ENCODE results near the gene ZXDB. TPM values are rescaled to one million over a fixed set of nuclear protein-coding genes. Genes with fewer than 3 reads are reported as not detected.
A peak's percentile ranks its signal among the peaks of the same experiment; 100 is the strongest.
"Not testable (repeated sequence)": the region's sequence is repeated elsewhere in the genome, so short reads cannot be mapped to it uniquely, and the experiment has no call there.

Gene ZXDB
- total and polyA plus RNA-seq, 7 donors, result 1.6 to 12.2 (median 9.7) TPM

DNA sequence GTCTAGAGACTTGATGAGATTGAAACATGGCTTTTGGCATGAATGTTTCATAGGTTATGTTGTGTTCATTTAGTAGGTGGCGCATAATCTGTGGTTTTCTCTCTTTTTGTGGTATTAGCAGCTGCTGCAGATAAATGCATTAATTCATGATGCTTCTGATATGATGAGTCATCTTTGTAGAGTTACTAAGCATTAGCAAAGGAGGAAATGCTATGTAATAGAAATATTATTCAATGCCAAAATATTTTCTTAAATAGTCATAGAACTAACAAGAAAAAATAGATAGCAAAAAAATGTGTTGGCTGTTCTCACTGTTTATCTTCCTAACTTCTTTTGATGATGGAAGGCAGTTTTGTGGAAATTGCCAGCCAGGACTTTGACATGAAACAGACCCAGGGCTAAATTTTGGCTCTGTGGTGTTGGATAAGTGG lies 3.6 kb downstream of the ZXDB start:
- WGBS, 2 donors, result 62 to 84% methylated on average over 1 of the region's 1 CpG
- H3K27ac ChIP-seq, result peak overlapping the region; percentile 39 to 70 (median 58)
- H3K9me3 ChIP-seq, result no peaks in the 10 kb centered on the region
- TF ChIP-seq, protein P1, sequence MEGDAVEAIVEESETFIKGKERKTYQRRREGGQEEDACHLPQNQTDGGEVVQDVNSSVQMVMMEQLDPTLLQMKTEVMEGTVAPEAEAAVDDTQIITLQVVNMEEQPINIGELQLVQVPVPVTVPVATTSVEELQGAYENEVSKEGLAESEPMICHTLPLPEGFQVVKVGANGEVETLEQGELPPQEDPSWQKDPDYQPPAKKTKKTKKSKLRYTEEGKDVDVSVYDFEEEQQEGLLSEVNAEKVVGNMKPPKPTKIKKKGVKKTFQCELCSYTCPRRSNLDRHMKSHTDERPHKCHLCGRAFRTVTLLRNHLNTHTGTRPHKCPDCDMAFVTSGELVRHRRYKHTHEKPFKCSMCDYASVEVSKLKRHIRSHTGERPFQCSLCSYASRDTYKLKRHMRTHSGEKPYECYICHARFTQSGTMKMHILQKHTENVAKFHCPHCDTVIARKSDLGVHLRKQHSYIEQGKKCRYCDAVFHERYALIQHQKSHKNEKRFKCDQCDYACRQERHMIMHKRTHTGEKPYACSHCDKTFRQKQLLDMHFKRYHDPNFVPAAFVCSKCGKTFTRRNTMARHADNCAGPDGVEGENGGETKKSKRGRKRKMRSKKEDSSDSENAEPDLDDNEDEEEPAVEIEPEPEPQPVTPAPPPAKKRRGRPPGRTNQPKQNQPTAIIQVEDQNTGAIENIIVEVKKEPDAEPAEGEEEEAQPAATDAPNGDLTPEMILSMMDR (IDR thresholded peaks at IDR 0.05), result no peak
- TF ChIP-seq EP300 (IDR thresholded peaks at IDR 0.05), result no peak
- TF ChIP-seq POLR2A (IDR thresholded peaks at IDR 0.05), result no peak
- TF ChIP-seq POLR2AphosphoS5 (IDR thresholded peaks at IDR 0.05), result peak in 3 of 4 donors; percentile 46 to 79 (median 74)
- intact Hi-C loops (cut with DNase I), result loop anchor here (10.0 kb wide), 2 partner anchors 601 to 1361 kb away; partner anchors contain the start of genes KLF8 and SPIN3
- no peaks in the 10 kb centered on the region for H3K36me3 ChIP-seq
- H3K27me3 ChIP-seq, result no peaks in the 10 kb centered on the region
- DNase-seq, result peak; percentile 69
- peak overlapping the region in 2 of 4 donors; percentile 3 to 15 for H3K4me3 ChIP-seq
- H3K4me1 ChIP-seq, result peaks cover 0 to 43% (median 21%) of the 10 kb centered on the region in 4 donors

DNA sequence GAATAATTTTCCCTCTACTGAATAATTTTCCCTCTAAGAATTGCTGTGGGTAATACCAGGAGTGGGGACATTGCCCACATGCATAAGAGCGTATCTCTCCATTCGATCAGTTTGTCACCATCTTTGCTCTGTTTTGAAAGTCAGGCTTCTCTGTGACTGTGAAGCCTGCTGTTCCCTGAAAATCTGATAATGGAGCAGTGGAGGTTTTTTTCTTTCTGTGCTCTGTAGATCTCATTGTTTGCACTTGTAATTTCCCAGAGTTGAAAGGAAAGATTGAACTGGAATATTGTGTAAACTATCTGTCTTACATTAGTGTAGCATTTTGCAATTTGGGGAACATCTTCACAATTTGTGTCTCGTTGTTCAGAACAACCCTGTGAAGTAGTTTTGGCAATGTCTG lies 4.3 kb downstream of the ZXDB start:
- no peaks in the 10 kb centered on the region for H3K36me3 ChIP-seq
- WGBS, 2 donors, result 68 to 71% methylated on average over 3 of the region's 3 CpGs
- no peak for DNase-seq
- peak overlapping the region; percentile 39 to 70 (median 58) for H3K27ac ChIP-seq
- H3K27me3 ChIP-seq, result no peaks in the 10 kb centered on the region
- TF ChIP-seq POLR2AphosphoS5 (IDR thresholded peaks at IDR 0.05) (no peak), EP300 (IDR thresholded peaks at IDR 0.05) (no peak), POLR2A (IDR thresholded peaks at IDR 0.05) (no peak)
- TF ChIP-seq, protein P1 (IDR thresholded peaks at IDR 0.05), result no peak
- H3K4me1 ChIP-seq, result peaks cover 0 to 42% (median 20%) of the 10 kb centered on the region in 4 donors
- peak overlapping the region in 2 of 4 donors; percentile 3 to 15 for H3K4me3 ChIP-seq
- intact Hi-C loops (cut with DNase I), result loop anchor here (10.0 kb wide), 2 partner anchors 601 to 1361 kb away; partner anchors contain the start of genes KLF8 and SPIN3
- H3K9me3 ChIP-seq, result no peaks in the 10 kb centered on the region

DNA sequence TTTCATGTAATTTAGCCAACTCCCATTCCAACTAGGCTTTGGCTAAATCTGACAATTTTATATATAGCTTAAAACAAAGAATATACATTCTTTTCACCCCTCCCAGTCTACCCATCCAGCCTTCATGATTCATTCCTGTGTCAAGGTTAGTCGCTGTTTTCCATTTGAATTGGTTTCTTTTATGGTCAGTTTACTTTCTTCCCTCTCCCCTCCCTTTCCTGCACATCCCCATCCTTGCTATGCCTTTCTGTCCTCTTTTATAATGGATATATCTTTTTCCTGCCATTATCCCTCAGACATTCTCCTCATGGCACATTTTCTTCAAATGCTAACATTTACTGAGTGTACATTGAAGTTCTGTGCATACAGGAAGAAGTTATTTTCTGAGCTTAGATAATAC lies 4.7 kb downstream of the ZXDB start:
- H3K9me3 ChIP-seq, result no peaks in the 10 kb centered on the region
- TF ChIP-seq EP300 (IDR thresholded peaks at IDR 0.05) (no peak), POLR2A (IDR thresholded peaks at IDR 0.05) (no peak), POLR2AphosphoS5 (IDR thresholded peaks at IDR 0.05) (no peak)
- TF ChIP-seq, protein P1 (IDR thresholded peaks at IDR 0.05), result no peak
- no peak for DNase-seq
- H3K27me3 ChIP-seq, result no peaks in the 10 kb centered on the region
- intact Hi-C loops (cut with DNase I), result loop anchor here (10.0 kb wide), 2 partner anchors 602 to 1362 kb away; partner anchors contain the start of genes KLF8 and SPIN3
- peak overlapping the region in 2 of 4 donors; percentile 3 to 15 for H3K4me3 ChIP-seq
- H3K4me1 ChIP-seq, result peaks cover 0 to 44% (median 20%) of the 10 kb centered on the region in 4 donors
- 20 to 59% methylated on average over 1 of the region's 1 CpG for WGBS, 2 donors
- H3K36me3 ChIP-seq, result no peaks in the 10 kb centered on the region
- peak overlapping the region; percentile 39 to 70 (median 58) for H3K27ac ChIP-seq

DNA sequence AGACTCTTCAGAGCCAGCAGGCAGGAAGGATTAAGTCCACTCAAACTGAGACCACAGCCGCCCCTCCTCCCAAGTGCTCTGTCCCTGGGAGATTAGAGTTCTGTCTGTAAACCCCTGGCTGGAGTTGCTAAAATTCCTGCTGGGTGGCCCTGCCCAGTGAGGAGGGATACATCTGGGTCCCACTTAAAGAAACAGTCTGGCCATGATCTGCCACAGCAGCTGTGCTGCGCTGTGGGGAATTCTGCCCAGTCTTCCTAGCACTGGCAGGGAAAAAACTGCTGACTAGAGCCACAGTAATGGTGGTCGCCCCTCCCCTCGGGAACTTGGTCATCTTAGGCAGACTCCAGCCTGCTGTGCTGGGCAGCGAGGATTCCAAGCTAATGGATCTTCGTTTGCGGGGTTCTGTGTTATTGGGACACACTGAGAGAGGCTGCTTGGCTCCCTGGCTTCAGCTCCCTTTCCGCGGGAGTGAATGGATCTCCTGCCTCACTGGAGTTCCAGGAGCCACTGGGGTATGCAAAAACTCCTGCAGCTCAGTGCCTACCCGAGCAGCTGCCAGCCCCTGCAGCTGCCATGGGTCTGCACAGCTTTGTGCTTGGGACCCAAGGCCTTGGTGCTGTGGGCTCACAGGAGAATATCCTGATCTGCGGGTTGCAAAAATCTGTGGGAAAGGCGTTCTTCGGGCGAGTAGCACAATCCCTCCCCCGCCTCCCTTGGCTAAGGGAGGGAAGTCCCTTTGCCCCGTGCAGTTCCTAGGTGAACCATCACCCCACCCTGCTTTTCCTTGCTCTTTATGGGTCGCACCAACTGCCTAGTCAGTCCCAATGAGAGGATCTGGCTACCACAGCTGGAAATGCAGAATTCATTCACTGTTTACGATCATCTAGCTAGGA lies 15.7 kb downstream of the ZXDB start:
- Histone ChIP-seq H3K27ac (no peak overlapping the region), H3K36me3 (no peaks in the 10 kb centered on the region), H3K9me3 (no peaks in the 10 kb centered on the region), H3K4me1 (no peaks in the 10 kb centered on the region), H3K27me3 (no peaks in the 10 kb centered on the region), H3K4me3 (no peak overlapping the region)
- intact Hi-C loops (cut with DNase I), result no loop called here
- no peak for DNase-seq
- 88 to 93% methylated on average over 18 of the region's 18 CpGs for WGBS, 2 donors
- TF ChIP-seq, protein P1 (IDR thresholded peaks at IDR 0.05), result no peak
- TF ChIP-seq POLR2A (IDR thresholded peaks at IDR 0.05), result no peak
- TF ChIP-seq POLR2AphosphoS5 (IDR thresholded peaks at IDR 0.05), result no peak
- no peak for TF ChIP-seq EP300 (IDR thresholded peaks at IDR 0.05)

DNA sequence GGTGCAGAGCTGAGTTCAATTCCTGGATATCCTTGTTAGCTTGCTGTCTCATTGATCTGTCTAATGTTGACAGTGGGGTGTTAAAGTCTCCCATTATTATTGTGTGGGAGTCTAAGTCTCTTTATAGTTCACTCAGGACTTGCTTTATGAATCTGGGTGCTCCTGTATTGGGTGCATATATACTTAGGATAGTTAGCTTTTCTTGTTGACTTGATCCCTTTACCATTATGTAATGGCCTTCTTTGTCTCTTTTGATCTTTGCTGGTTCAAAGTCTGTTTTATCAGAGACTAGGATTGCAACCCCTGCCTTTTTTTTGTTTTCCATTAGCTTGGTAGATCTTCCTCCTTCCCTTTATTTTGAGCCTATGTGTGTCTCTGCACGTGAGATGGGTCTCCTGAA lies 21.5 kb downstream of the ZXDB start:
- WGBS, 2 donors, result 82 to 91% methylated on average over 1 of the region's 1 CpG
- H3K27me3 ChIP-seq; intact Hi-C loops (cut with DNase I); H3K4me1 ChIP-seq; H3K4me3 ChIP-seq; H3K27ac ChIP-seq; DNase-seq; H3K36me3 ChIP-seq; H3K9me3 ChIP-seq: not testable (repeated sequence)

DNA sequence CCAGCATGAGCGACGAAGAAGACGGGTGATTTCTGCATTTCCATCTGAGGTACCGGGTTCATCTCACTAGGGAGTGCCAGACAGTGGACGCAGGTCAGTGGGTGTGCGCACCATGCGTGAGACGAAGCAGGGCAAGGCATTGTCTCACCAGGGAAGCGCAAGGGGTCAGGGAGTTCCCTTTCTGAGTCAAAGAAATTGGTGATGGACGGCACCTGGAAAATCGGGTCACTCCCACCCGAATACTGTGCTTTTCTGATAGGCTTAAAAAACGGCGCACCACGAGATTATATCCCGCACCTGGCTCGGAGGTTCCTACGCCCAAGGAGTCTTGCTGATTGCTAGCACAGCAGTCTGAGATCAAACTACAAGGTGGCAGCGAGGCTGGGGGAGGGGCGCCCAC lies 37.6 kb downstream of the ZXDB start:
- H3K4me1 ChIP-seq; H3K36me3 ChIP-seq; DNase-seq; H3K4me3 ChIP-seq; H3K9me3 ChIP-seq; intact Hi-C loops (cut with DNase I); H3K27me3 ChIP-seq; H3K27ac ChIP-seq: not testable (repeated sequence)
- 97% methylated on average over 20 of the region's 20 CpGs for WGBS, 2 donors

Data from sigmoid colon (tissue), 7 donors.